GM21723 (cell line): ENCODE measurements around the gene ALDH3A1.

ENCODE experiments used
- ATAC-seq: cut with Tn5 transposase; IDR thresholded peaks from one replicate; pipeline ENCODE4 v1.9.1; 2021; ENCODE audit warnings: mild to moderate bottlenecking, moderate library complexity; ENCODE audit not compliant: unreplicated experiment

Gene ALDH3A1

DNA sequence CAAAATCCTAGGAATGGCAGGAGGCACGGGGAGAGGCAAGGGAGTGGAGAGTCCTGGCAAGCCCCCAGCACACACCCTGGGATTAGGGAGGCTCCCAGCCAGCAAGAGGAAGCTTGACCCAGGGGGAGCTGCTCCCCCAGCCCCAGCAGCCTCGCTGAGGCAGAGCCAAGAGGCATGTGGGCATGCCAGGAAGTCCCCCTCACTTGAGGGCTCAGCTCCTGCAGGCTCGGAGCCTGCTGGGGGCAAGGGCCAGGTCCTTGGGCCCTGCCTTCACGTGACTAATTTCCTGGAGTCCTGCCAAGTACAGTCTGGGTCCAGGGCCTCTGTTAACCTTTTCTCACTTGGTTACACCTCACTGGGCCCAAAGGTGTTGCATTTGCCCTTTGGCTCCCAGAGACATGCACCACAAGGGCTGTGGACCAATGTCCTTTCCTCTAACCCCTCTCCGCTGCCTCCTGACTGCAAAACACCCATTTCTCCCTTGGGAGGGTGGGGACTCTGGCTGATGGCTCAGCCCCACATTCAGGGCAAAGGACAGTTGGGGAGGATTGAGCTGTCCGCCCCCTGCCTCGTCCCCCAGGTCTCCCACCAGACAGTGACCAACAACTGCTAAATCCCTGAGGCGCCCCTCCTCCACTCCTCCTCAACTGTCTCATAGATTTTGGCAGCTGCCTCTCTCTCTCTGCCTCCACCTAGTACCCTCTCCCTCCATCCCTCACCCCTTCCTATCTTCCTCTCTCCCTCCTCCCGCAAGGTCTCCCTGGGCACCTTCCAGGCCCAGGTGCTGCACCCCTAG lies 27.3 kb downstream of the ALDH3A1 start:
- ATAC-seq, result no peak

DNA sequence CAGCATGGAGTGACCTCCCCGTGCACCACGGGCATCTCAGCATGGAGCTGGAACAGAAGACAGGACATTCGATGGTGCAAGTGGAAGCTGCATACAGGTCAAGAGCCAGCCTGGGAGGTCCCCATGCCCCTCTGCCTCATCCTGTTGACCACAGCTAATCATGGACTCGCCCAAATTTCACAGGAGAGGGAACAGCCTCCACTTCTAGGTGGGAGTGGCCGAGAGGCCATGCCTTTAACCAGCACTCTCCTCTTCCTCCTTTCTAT lies 28.0 kb downstream of the ALDH3A1 start:
- ATAC-seq, result no peak

DNA sequence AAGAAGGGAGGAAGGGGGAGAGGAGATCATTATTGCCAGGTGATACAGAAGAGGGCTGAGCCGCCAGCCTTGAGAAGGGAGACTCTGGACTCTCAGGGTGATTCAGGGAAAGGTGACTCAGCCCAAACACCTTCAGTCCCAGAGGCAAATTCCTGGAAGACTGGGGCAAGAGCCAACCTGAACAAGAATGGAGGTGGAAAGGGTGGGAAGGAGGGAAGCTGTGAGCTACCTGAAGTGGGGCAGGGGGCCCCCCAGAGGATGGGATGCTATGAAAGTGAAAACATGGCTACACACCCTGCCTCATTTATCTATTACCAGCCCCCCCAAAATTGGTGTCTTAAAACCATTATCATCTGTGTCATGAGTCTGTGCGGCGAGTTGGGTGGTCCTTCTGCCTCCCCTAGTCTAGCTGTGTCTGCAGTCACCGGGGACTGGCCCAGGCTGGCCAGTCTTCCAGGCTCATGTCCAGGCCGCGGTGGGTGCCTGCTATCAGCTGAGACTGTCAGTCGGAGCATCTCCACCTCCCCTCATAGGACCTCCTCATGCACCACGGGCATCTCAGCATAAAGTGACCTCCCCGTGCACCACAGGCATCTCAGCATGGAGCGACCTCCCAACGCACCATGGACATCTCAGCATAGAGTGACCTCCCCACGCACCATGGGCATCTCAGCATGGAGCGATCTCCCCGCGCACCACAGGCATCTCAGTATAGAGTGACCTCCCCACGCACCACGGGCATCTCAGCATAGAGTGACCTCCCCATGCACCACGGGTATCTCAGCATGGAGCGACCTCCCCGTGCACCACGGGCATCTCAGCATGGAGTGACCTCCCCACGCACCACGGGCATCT lies 28.5 kb downstream of the ALDH3A1 start:
- no peak for ATAC-seq

DNA sequence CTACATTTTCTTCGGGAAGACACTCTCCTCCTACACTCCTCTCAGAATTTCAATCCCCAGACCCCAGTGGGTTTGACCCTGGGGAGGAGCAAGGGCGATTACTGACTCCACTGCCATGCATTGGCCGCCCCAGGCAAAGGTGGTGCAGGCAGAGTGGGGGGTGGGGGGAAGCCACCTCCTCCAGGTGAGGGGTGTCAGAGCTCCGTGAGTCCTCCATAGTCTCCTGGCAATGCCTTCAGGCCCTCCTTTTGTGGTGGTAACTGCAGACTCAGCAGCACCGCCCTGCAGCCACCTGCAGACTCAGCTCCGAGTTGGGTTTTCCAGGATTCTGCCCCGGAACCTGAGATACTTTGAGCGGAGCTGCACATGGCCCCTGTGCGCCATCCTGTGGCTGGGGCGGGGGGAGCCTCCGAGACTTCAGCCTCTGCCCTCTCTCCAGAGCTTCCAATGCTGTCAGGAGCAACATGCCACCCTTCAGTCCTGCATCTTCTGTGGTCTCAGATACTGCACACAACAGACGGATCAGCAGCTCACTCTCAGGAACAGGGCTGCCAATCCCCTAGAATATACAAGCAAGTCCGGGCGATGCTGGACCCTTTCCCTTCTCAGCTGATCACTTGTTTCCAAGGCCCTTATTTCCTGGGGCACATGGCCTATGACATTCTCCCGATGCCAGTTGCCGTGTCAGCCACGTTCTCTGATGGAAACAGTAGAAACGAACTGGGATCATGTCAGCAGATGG lies 29.3 kb downstream of the ALDH3A1 start:
- ATAC-seq, result no peak

DNA sequence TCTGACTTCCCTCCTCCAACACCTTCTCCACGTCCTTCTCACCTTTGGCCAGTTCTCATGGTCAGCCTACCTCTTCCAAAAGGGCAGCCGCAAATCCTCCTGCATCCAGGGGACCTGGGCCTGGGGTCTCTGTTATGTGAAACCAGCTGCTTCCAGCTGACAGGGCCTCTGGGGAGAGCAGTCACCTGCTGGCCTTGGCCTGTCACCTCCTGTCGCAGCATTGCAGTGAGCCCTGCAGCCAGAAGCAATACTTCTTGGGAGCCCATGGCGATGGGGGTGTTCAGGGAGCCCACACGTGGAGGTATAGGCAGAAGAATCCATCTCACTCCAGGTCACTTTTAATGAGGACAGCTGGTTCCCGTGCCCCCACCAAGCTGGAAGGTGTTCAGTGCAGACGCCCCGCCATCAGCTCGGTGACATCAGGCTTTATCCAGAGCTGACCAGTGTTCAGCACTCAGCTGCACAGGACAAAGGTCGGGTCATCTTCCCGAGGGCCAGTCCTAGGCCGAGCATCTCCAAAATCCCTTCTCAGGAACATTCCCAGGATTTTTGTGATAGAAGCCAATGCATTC lies 30.0 kb downstream of the ALDH3A1 start:
- no peak for ATAC-seq

DNA sequence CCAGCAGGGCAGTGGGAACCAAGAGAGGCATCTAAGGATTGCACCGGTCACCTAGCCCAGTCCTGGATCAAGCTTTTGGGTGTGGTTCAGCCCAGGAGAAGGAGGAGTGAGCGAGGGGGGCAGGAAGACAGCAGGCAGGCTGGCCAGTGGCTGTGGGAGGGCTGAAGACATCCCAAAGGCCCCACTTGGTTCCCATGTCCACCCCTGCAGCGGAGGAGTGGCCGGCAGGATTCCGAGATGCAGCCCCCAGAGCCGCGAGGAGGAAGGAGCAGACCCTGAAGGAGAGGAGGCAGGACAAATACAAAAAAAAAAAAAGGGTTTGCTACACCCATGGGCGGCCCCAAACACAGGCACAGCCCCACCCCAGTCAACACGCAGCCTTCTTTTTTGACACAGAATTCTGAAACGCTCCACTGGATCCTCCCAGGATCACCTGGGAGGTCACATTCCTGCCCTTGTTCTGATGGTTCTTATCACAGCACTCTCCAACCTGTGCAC lies 30.6 kb downstream of the ALDH3A1 start:
- no peak for ATAC-seq

DNA sequence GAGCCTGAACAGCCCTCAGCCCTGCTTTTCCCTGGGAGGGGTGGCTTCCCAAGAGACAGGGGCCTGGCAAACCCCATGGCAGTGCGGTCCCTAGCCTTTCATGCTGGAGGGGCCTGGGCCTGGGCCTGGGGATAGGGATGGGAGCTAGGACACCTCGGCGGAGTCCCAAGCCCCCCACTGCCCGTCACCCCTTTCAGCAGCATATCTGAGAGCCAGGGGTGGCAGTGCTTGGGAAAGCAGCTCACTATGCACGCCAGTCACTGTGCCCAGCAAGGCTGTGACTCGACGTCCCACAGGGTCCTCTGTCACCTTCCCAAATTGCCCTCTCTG lies 31.1 kb downstream of the ALDH3A1 start:
- ATAC-seq, result no peak

DNA sequence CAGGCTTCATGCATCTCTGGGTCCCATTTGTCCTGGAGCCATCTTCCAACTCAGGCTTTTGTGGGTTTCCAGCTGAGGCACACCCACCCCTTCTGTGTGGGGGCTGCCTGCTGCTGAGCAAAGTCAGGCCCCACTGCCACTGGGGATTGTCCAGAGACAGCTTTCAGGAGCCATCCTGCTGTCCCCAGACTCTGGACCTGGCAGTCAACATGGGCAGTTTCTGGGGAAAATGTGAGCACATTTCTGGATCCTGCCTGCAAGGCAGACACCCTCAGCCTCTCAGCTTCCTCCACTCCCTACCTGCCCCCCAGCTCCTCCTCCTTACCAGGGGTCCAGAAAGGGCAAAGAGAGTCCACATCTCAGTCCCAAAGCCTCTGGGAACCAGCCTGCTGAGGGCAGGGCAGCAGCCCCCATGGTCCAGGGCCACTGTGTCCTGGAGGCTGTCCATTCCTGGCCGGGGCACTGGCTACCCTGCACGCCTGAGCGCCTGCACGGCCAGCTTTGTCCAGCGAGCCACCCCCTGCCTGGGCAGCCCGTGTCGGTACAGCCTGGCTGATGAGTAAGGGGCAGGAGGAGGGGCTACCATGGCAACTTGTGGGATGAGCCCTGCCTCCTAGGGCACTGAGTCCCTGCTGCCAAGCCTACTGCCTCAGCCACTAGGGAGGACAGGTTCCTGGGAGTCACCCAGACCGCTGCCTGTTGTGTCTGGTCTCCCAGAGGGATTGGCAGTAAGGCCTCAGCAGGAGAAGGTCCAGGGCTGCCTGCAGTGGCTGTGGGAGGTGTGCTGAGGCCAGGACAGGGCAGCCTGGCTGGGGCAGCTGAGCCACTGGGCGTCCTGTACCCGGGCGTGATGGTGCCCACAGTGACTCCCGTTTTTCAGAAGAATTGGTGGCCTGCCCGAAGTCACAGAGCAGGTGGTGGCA lies 31.7 kb downstream of the ALDH3A1 start, which contains the start of gene SLC47A2:
Gene SLC47A2, minus strand, starts transcription at position 477 of the 923 bp plus-strand sequence. Its CDS starts 29 bp downstream, at position 448.
- ATAC-seq, result no peak

DNA sequence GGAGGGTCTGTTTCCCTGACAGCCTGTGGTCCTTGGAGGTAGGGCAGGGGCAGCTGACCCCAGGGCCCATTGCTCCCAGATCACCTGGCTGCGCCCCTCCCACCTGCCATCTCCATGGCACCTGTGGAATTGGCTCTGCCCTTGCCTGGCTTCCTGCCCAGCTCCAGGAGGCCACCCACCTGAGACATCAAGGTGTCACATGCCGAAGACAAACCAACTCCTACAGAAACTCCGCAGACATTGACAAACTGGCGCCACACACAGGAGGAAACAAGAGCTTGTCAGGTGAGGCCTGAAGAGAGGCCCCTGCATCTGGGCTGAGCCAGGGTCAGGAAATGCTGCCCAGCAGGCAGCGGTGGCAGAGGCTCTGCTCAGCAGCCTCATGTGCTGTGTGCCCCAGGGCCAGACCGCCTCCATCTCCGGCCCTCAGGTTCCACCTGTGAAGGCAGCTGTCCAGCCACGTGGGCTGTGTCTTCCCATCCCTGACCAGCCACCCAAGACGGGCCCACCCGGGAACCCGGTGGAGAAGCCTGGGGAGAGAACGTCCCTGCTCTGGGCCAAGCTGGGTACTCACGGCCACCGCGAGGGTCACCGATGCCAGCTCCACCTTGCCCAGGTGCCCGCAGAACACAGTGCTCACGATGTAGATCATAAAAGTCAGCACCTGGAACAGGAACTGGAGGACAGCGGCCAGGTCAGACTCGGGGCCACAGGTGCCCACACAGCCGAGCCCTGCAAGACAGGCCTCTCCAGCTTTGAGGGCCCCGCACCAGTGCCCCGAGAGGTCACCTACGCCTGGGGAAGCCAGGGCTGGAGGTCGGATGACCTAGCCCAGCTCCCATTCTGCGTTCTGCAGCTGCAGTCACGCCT lies 33.3 kb downstream of the ALDH3A1 start:
- no peak for ATAC-seq

DNA sequence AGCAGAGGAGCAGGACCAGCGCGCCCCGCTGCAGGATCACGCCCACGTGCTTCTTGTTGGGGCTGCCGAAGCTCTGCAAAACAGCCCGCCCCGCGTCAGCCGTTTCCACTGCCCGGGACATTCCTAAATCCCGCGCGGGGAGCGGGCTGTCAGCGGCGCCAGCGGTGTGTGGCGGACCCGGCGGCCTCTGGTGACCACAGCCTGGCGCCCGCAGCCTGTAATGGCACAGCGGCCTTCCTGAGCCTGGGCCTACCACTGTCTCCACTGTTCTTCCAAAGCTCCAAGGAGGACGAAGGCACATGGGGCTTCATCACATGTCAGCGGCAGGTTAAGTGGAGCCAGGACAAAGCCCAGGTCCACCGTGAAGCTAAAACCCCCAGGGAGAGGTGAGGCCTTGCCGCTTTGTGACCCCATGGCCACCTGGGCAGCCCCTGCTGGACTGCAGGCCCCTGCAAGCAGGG lies 34.2 kb downstream of the ALDH3A1 start:
- no peak for ATAC-seq

DNA sequence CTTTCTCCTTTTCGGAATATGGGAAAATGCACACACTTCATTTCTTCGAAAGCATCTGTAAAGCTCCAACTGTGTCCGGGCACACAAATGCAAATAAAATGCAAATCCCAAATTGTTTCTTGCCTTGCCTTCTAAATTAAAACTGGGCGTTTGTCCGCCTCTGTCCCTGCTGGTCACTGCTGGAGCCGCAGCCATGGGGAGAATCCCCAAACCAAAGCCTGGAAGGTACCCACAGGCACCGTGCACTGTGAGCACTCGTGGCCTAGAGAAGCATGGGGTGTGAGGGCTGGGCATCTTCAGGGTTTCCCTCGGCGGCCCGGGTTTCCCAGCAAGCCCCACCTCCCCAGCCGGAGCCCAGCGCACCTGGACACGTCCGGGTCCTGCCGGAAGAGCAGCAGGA lies 34.6 kb downstream of the ALDH3A1 start:
- no peak for ATAC-seq

DNA sequence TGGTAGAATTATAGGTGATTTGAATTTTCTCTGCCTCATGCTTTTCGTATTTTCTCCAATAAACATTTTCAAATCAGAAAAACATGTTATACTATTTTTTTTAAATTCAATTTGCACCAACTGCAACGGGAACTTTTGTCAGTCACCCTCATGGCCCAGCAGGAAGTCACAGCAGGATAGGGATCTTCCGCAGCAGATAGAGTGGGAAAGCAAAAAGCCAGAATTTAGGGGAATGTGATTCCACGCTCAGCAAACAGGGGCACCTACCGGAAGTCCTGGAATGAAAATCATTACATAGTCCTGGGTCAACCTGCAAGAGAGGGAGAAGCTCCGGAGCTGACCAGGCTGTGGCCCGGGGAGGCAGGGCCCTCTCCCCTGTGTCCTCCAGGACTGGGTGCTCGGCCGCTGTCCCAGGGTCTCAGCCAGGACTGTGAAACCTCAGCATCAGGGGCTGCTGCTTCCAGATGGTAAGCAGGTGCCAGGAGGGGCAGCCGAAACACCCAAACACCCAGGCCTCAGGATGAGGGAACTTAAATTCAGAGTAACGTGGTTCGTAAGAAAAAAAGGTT lies 35.6 kb downstream of the ALDH3A1 start:
- ATAC-seq, result no peak

DNA sequence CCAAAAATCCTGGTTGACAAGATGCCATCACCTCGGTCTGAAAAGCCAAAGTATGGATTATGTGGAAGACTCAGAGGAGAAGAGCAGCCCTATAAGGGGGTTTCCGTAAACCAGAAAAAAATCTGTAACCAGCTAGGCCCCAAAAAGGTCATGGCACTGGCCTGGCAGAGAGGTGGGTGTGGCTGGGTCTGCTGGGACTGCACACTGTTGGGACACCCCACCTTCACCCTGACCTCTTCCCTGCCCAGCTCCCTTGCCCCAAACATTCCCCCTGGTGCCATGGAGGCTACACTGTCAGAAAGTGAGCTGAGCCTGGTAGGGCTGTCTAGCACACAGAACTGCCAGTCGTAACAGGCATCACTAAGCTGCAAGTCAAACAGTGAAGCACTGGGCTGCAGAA lies 38.3 kb downstream of the ALDH3A1 start:
- no peak for ATAC-seq

DNA sequence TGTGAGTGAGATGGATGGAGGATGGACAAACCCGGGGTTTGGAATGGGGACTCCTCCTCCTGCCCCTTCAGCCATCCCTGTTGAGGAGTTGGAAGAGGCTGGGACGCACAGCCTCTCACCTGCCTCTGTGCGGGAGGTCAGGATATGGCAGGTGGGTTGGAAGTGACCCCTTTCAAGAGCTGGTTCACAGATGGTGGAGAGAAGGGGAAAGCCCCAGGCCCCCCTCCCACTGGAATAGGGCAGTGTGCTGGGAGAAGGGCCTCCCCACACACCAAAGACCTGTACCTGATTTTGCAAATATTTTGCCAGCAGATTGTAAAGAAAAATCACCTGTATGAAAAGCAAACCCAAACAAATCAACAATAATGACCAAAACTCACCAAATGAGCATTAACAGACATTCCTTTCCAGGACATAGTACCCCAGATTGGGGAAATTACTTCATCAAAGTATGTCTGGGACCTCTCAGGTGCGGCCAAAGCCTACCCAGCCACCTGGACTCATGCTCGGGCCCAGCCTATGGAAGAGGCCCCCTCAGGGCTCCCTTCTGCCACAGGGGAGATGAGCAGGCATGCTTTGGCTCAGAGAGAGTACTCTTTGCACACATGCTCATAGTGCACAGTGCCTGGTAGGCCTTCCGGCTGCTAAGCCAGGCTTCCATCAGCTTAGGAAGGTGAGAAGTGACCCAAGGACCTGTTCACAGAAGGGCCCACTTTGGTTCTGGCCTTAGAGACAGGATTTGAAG lies 39.5 kb downstream of the ALDH3A1 start:
- ATAC-seq, result no peak

DNA sequence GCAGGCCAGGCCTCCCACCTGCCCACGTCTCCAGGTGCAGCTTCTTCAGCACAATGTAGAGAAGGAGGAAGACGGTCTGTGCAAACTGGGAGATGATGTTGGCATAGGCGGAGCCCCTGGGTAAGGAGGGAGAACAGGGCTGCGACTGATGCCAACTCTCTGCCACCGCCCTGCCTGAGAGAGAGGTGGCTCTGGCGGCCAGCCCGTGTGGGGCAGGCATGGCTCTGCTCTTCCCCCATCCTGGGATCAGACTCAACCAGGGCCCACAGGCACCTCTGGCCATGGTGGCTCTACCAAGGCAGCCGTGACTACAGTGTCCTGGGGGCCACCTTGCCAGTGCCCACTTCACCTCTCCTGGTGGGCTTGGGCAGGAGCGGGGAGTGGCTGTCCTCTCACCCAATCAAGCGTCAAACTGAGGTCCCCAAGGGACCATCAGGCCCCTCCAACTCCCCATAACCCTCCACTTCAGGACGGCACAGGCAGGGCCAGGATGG lies 40.3 kb downstream of the ALDH3A1 start:
- no peak for ATAC-seq

DNA sequence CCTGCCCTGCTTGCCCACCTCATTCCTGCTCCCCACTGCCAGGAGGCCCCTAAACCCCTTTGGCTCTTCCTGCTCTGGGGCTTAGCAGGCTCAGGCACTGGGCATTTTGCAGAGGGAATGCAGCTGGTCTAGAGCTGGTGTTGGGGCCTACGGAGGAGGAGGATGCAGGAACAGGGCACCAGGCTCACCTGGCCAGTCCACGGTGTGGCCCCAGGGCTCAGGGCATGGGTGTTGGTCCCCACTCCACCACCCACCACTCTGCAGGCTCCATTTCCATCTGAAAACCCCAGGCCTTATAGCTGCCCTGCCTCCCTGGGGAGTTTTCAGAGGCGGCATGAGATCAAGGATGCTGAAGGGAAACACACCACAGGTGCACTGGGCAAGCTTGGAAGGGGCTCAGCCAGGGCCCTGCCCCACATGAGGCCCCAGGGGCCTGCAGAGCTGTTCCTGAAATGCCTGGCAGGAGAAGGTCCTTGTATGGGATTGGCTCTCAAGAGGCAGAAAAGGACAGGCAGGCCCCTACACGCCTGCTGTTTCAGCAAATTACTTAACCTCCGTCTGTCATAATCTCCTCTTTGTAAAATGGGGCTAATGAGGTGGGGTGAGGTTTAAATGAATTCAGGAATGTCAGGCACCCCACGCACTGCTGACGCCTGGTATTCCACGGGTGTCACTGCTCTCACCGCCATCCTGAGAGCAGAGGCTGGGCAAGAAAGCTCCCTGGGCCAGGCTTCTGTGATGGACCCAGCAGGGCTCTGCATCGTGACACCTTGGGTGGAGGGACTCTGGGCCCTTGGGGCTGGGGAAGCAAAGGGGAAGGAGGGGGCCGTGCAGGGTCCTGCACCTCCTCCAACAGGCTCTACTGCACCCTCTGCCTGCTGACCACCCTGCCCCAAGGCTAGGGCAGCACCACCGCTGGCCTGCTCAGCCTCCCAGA lies 41.0 kb downstream of the ALDH3A1 start:
- ATAC-seq, result no peak
